HFFc6 (cell line): Measurements from ENCODE around the gene SSBP3. TPM values are rescaled to one million over a fixed set of nuclear protein-coding genes. Genes with fewer than 3 reads are reported as not detected.

Experiments used
- DNase-seq: peaks from one replicate; pipeline ENCODE4 v3.0.0-alpha.2; 2018
- H3K27ac Mint-ChIP-seq: 2 replicates; pipeline ENCODE4 v1.8.0; 2020; ENCODE audit warnings: mild to moderate bottlenecking, mixed read lengths
- H3K27me3 Mint-ChIP-seq: 2 replicates; pipeline ENCODE4 v1.8.0; 2021; ENCODE audit warnings: mild to moderate bottlenecking, moderate library complexity, mixed read lengths; ENCODE audit not compliant: insufficient read depth
- H3K36me3 Mint-ChIP-seq: 2 replicates; pipeline ENCODE4 v1.8.0; 2021; ENCODE audit warnings: low read depth, mixed read lengths
- H3K4me1 Mint-ChIP-seq: 2 replicates; pipeline ENCODE4 v1.8.0; 2020; ENCODE audit warnings: low read depth, mixed read lengths
- H3K4me3 Mint-ChIP-seq: 2 replicates; pipeline ENCODE4 v1.8.0; 2020; ENCODE audit warnings: mild to moderate bottlenecking, moderate library complexity, mixed read lengths
- H3K9me3 Mint-ChIP-seq: 2 replicates; pipeline ENCODE4 v1.8.0; 2020; ENCODE audit warnings: mild to moderate bottlenecking, mixed read lengths
- CTCF ChIP-seq: fragments of 200-600 bp; sonication (generic); IDR thresholded peaks from 2 replicates; pipeline ENCODE4 v1.5.0; 2021; ENCODE audit warnings: antibody characterized with exemption, mild to moderate bottlenecking
- total RNA-seq, 6 experiments: library from RNA; stranded (reverse); fragmentation: NEBNext Ultra II Directional; extraction: Animal tissue kit (Norgen Biotek cat#: 25700); gene quantifications; 2 replicates in 1 of 6; 3 replicates in 5 of 6; pipeline ENCODE4 v1.2.3, GENCODE V29; 2021

SSBP3 gene
- total RNA-seq, 6 experiments from 2014 or later = 42.3 to 72.2 (median 58.1) TPM

GRCh38 chr1:54309631-54310366 lies 96.4 kb downstream of the SSBP3 start:
- DNase-seq = no peak
- no peak overlapping the region for H3K4me3 Mint-ChIP-seq
- H3K27ac Mint-ChIP-seq = no peak overlapping the region
- no peaks in the 10 kb centered on the region; the same call in 1 of the 2 replicates for H3K27me3 Mint-ChIP-seq
- H3K9me3 Mint-ChIP-seq = no peaks in the 10 kb centered on the region
- H3K4me1 Mint-ChIP-seq = peaks cover 38% of the 10 kb centered on the region
- TF ChIP-seq CTCF = no peak
- H3K36me3 Mint-ChIP-seq = 0 out of 2 replicates have a peak, but pooled peaks cover 6% of the 10 kb centered on the region

DNA sequence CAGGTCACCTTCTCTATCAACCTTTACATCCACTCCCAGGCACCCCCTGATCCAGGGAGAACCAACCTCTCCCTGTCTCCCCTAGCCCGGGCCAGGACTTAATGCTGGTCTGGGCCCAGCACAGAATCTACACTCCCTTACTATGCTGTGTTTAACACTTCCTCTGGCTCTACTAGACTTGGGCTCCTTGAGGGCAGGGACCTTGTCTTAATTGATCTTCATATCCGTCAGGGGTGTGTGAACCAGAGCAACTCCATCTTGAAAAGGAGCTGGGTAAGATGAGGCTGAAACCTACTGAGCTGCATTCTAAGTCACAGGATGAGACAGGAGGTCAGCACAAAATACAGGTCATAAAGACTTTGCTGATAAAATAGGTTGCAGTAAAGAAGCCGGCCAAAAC lies 98.9 kb downstream of the SSBP3 start:
- TF ChIP-seq CTCF = no peak
- H3K27me3 Mint-ChIP-seq = no peaks in the 10 kb centered on the region; the same call in 1 of the 2 replicates
- no peak for DNase-seq
- H3K27ac Mint-ChIP-seq = no peak overlapping the region
- no peaks in the 10 kb centered on the region for H3K9me3 Mint-ChIP-seq
- H3K36me3 Mint-ChIP-seq = 0 out of 2 replicates have a peak, but pooled peaks cover 6% of the 10 kb centered on the region
- H3K4me1 Mint-ChIP-seq = peaks cover 25% of the 10 kb centered on the region
- no peak overlapping the region for H3K4me3 Mint-ChIP-seq

DNA sequence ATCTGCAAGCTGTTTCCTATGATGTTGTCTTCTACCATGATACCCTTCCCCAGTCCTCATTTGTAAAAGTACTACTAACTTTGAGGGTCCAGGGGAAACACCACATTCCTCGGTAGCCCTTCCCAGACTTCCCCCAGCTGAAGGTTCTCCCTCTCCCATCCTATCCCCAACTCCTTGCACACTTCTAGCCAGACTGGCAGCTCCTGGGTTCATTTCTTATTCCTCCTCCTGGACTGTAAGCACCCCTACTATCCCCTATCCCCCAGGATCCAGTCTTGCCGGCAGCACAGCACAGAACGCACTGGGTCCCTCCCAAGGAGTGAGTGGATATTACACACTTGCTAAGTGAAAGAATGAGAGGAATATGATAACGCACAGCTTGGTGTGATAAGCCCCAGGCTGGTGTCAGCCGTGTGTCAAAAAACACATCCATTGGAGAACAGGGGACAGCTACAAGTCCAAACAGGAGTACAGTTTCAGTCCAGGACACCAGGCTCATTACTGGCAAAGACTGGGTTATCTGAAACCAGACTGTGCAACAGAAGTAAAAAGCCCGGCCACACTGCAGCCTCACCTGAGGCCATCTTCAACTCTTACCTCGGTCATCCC lies 100.2 kb downstream of the SSBP3 start:
- Mint-ChIP-seq H3K9me3 (no peaks in the 10 kb centered on the region), H3K4me1 (peaks cover 13% of the 10 kb centered on the region), H3K36me3 (0 out of 2 replicates have a peak, but pooled peaks cover 6% of the 10 kb centered on the region), H3K27me3 (no peaks in the 10 kb centered on the region; the same call in 1 of the 2 replicates), H3K27ac (no peak overlapping the region), H3K4me3 (no peak overlapping the region)
- DNase-seq = no peak
- TF ChIP-seq CTCF = no peak

GRCh38 chr1:54304518-54304917 lies 101.7 kb downstream of the SSBP3 start:
- no peak for TF ChIP-seq CTCF
- Mint-ChIP-seq H3K4me1 (peaks cover 12% of the 10 kb centered on the region), H3K9me3 (no peaks in the 10 kb centered on the region), H3K4me3 (no peak overlapping the region), H3K36me3 (0 out of 2 replicates have a peak, but pooled peaks cover 6% of the 10 kb centered on the region), H3K27me3 (no peaks in the 10 kb centered on the region; the same call in 1 of the 2 replicates), H3K27ac (no peak overlapping the region)
- no peak for DNase-seq

- no peak for TF ChIP-seq CTCF
- H3K4me1 Mint-ChIP-seq = peaks cover 13% of the 10 kb centered on the region
- 0 out of 2 replicates have a peak, but pooled peaks cover 6% of the 10 kb centered on the region for H3K36me3 Mint-ChIP-seq
- no peak overlapping the region for H3K27ac Mint-ChIP-seq
- no peaks in the 10 kb centered on the region for H3K9me3 Mint-ChIP-seq
- DNase-seq = no peak
- no peak overlapping the region for H3K4me3 Mint-ChIP-seq
- H3K27me3 Mint-ChIP-seq = no peaks in the 10 kb centered on the region; the same call in 1 of the 2 replicates
Observed at GRCh38 chr1:54302951-54303843, 103.0 kb downstream of the SSBP3 start.
